Femur (tissue), 1 donor: ENCODE results near the gene MARCHF4.

Experiments
- DNase-seq: peaks from one replicate; pipeline ENCODE4 v3.0.0-alpha.2; 2017

MARCHF4 gene

GRCh38 chr2:216348756-216349308 is 23.5 kb downstream of the MARCHF4 start:
- no peak for DNase-seq

- no peak for DNase-seq
Observed at GRCh38 chr2:216346781-216347180, 25.5 kb downstream of the MARCHF4 start.

DNA sequence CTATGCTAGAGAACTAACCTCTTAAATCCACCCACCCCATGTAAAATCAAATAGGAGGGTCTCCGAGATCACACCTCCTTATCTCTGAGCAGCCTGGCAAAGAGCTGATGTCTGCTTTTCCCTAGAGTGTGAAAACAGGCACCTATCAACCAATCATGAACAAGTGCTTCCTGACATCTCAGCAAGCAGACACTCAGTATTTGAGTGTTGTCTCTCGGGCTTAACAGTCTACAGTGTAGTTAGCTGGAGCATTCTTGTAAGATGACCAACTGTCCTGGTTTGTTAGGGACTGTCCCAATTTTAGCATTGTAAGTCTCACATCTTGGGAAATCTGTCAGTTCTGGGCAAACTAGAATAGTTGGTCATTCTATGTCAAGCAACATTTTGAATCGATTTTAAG is 26.4 kb downstream of the MARCHF4 start:
- DNase-seq, result no peak

GRCh38 chr2:216344950-216345300 is 27.4 kb downstream of the MARCHF4 start:
- DNase-seq, result no peak

DNA sequence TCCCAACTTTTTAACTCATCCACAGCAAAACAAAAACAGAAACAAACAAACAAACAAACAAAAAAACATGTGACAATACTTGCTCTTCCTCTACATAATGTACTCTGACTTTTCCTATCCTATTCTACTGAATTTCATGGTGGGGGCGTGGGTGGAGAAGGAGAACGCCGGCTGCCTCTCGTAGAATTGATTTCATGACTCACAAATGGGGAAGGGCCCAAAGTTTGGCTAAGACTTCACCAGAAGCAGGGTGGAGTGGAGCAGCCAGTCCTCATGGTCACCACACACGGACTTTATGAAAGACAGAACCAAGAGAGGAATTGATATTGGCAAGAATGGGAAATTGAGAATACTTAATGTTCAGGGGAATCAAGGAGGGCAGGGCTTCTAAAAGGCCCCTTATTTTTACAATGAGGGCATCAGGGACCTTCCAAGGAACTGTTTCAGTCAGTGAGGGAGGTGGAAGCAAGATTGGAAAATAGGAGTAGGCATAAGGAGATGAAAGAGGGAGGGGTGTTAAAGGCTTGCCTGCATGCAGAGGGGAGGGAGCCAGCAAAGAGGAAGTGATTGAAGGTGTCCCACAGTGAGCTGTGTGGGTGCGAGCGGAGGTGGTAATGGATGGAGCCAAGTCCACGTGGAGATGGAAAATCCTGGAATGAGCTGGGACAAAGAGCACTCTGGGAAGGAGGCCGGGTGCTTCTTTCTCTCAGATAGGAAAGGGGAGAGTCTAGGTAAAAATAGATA is 27.9 kb downstream of the MARCHF4 start:
- DNase-seq, result no peak

- no peak for DNase-seq
Observed at GRCh38 chr2:216343221-216343980, 28.9 kb downstream of the MARCHF4 start.

DNA sequence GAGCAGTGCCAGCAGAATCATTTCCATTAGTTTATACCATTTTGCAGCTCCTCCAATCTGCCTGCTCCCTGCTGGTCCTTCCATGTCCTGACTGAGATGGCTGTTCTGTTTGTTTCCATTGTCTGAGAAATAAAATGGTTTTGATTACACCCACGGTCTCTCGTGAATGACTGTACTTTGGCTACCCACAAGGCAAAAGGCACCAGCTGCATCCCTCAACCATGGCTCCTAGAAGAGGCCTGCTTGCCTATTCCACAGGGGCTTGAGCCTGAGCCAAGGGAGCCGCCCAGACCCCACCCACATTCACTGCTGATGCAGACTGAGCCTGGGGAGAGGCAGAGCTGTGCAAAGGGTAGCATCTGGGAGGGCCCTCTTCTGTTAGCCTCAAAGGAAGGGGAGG is 31.2 kb downstream of the MARCHF4 start:
- peak; percentile 27 for DNase-seq

DNA sequence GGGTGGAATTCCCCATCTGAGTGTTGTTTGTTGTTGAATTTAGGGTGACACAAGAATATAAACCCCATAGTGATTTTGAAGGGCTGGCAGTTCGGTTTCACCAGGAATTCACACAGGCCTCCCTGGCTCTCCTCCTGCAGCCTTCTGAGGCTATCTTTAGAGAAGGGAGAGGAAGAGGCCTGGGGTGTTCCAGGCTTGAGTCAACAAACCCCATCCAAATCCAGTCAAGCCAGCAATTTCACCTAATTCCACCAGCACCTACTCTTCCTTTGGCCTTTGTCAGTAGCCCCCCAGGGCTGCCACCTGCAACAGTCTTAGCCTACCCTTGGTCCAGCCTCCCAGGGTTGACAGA is 32.0 kb downstream of the MARCHF4 start:
- no peak for DNase-seq

- peak; percentile 46 for DNase-seq
Observed at GRCh38 chr2:216339456-216340279, 32.6 kb downstream of the MARCHF4 start.

GRCh38 chr2:216335252-216335651 is 37.0 kb downstream of the MARCHF4 start:
- no peak for DNase-seq

- no peak for DNase-seq
Observed at GRCh38 chr2:216328347-216328746, 43.9 kb downstream of the MARCHF4 start.

- no peak for DNase-seq
Observed at GRCh38 chr2:216327447-216327935, 44.8 kb downstream of the MARCHF4 start.
